Right lobe of liver (tissue), 4 donors: ENCODE measurements around the gene POLR2B.
"Not testable (repeated sequence)": the region's sequence is repeated elsewhere in the genome, so short reads cannot be mapped to it uniquely, and the experiment has no call there.

Experiments
- POLR2A ChIP-seq: fragments of 450-650 bp; IDR thresholded peaks from one replicate; pipeline ENCODE4 v1.6.1; 2017; ENCODE audit warnings: antibody characterized with exemption, mild to moderate bottlenecking
- TF ChIP-seq, protein P1 (sequence below), 4 donors: fragments of 200-600 bp in 3 of 4; fragments of 450-650 bp in 1 of 4; IDR thresholded peaks; one replicate each; pipeline versions ENCODE4 v1.5.1 to v1.8.0; 2016 to 2022; ENCODE audit warnings: antibody characterized with exemption in 4 of 4, mild to moderate bottlenecking in 2 of 4
- donor health status: DM: no; HTN: no; CAD: no.
- donor health status: DM: no; HTN: no; CAD: no.
- donor health status: DM: no; HTN: yes; CAD: no.

DNA sequence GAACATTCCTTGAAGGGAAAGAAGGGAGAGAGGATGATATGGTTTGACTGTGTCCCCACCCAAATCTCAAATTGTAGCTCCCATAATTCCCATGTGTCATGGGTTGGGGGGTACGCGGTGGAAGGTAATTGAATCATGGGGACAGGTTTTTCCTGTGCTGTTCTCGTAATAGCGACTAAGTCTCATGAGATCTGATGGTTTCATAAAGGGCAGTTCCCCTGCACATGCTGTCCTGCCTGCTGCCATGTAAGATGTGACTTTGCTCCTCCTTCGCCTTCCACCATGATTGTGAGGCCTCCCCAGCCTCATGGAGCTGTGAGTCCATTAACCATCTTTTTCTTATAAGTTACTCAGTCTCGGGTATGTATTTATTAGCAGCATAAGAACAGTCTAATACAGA is 68.3 kb downstream of the POLR2B start:
- TF ChIP-seq, protein P1, sequence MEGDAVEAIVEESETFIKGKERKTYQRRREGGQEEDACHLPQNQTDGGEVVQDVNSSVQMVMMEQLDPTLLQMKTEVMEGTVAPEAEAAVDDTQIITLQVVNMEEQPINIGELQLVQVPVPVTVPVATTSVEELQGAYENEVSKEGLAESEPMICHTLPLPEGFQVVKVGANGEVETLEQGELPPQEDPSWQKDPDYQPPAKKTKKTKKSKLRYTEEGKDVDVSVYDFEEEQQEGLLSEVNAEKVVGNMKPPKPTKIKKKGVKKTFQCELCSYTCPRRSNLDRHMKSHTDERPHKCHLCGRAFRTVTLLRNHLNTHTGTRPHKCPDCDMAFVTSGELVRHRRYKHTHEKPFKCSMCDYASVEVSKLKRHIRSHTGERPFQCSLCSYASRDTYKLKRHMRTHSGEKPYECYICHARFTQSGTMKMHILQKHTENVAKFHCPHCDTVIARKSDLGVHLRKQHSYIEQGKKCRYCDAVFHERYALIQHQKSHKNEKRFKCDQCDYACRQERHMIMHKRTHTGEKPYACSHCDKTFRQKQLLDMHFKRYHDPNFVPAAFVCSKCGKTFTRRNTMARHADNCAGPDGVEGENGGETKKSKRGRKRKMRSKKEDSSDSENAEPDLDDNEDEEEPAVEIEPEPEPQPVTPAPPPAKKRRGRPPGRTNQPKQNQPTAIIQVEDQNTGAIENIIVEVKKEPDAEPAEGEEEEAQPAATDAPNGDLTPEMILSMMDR (IDR thresholded peaks at IDR 0.05), result not testable (repeated sequence)
- not testable (repeated sequence) for TF ChIP-seq POLR2A
